Transverse colon (tissue), 4 donors: ENCODE data around the gene GPC2.

Experiments used
- CTCF ChIP-seq, 5 experiments: fragments of 200-600 bp in 3 of 5; fragments of 450-650 bp in 2 of 5; sonication (generic) in 3 of 5; IDR thresholded peaks; 1 replicate in 2 of 5; 2 replicates in 3 of 5; pipeline ENCODE4 v1.5.1; 2016 to 2017; ENCODE audit warnings: antibody characterized with exemption in 5 of 5, inconsistent platforms in 3 of 5, mild to moderate bottlenecking in 2 of 5, moderate library complexity in 1 of 5
- POLR2A ChIP-seq: fragments of 450-650 bp; IDR thresholded peaks from one replicate; pipeline ENCODE4 v1.6.1; 2016; ENCODE audit warnings: antibody characterized with exemption, mild to moderate bottlenecking, moderate library complexity
- POLR2AphosphoS5 ChIP-seq, 3 donors: sonication (generic); formaldehyde crosslinking; IDR thresholded peaks; one replicate each; pipeline ENCODE4 v1.6.1; 2016; ENCODE audit warnings: antibody characterized with exemption in 3 of 3

GRCh38 chr7:100176096-100177044 is 811 bp downstream of the GPC2 start:
- no peak for TF ChIP-seq CTCF (IDR thresholded peaks at IDR 0.05)
- no peak for TF ChIP-seq POLR2A
- TF ChIP-seq POLR2AphosphoS5 (IDR thresholded peaks at IDR 0.05) = no peak
